Heart left ventricle (tissue), 13 donors: Measurements from ENCODE around the gene CTAG1B.

ENCODE experiments used
- POLR2A ChIP-seq, 2 donors: fragments of 450-650 bp; IDR thresholded peaks; one replicate each; pipeline ENCODE4 v1.6.1; 2017; ENCODE audit warnings: antibody characterized with exemption in 2 of 2, mild to moderate bottlenecking in 2 of 2, moderate library complexity in 2 of 2
- TF ChIP-seq, protein P1 (sequence below), 12 donors: fragments of 200-600 bp; sonication (generic) in 4 of 12; IDR thresholded peaks; one replicate each; pipeline versions ENCODE4 v1.5.0 to v1.8.0; 2018 to 2022; ENCODE audit warnings: antibody characterized with exemption in 12 of 12, mild to moderate bottlenecking in 5 of 12
- donor health status: ischemic (EF 13 %, LVEDD 7.1; RV severe dilation, severe dysfunction).
- donor health status: DM: no; HTN: yes; CAD: no.
- donor health status: DM: no; HTN: no; CAD: no.
- donor health status: ischemic (EF 25% LVEDD 6.9; RV normal size, moderate dysfunction).
- donor health status: ischemic (EF 25% LVEDD 5.7; RV mildly dilated, moderate dysfunction).
- donor health status: ischemic (EF 35%, LVEDD 5.7; RV mildly dilated, moderate dysfunction).
- donor health status: nonischemic (EF 11% LVEDD 7.7; RV severe dilation, severe dysfunction).
- donor health status: DM: yes; HTN: yes; CAD: no.
- donor health status: PGD.
- donor health status: ischemic (EF 29% LVEDD 5.4; RV normal size, mild dysfunction).
- donor health status: nonischemic (EF 23%, LVEDD 6.1; RV moderate dilation, normal function).

DNA sequence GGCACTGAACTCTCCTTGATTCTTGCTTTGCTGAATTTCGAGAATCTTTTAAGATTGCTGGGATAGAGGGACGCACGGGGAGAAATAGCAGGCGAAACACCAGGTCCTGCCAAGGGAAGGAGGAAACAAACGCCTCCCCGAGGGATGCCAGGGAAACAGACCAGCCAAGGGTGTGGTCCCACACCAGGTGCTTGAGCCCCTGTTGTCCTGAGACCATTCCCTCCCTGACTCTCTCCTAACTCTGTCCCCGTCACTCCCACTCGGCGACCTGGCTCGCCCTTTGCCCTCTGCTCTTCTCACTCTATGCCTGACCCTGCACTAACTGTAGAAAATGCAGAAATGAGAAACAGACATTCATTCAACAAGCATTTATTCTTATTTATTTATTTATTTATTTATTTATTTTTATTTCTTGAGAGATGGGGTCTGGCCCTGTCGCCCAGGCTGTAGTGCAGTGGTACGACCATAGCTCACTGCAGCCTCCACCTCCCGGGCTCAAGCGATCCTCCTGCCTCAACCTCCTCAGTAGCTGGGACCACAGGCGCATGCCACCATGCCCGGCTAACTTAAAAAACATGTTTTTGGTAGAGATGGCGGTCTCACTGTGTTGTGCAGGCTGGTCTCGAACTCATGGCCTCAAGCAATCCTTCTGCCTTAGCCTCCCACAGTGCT, 16.2 kb downstream of the CTAG1B start:
- TF ChIP-seq, protein P1, sequence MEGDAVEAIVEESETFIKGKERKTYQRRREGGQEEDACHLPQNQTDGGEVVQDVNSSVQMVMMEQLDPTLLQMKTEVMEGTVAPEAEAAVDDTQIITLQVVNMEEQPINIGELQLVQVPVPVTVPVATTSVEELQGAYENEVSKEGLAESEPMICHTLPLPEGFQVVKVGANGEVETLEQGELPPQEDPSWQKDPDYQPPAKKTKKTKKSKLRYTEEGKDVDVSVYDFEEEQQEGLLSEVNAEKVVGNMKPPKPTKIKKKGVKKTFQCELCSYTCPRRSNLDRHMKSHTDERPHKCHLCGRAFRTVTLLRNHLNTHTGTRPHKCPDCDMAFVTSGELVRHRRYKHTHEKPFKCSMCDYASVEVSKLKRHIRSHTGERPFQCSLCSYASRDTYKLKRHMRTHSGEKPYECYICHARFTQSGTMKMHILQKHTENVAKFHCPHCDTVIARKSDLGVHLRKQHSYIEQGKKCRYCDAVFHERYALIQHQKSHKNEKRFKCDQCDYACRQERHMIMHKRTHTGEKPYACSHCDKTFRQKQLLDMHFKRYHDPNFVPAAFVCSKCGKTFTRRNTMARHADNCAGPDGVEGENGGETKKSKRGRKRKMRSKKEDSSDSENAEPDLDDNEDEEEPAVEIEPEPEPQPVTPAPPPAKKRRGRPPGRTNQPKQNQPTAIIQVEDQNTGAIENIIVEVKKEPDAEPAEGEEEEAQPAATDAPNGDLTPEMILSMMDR (IDR thresholded peaks at IDR 0.05): no peak
- TF ChIP-seq POLR2A (IDR thresholded peaks at IDR 0.05): no peak
